GM19043 (cell line): ENCODE results near the gene ZNF225.
A peak's percentile ranks its signal among the peaks of the same experiment; 100 is the strongest.
"Not testable (repeated sequence)": the region's sequence is repeated elsewhere in the genome, so short reads cannot be mapped to it uniquely, and the experiment has no call there.

Experiments
- ATAC-seq: cut with Tn5 transposase; IDR thresholded peaks from one replicate; pipeline ENCODE4 v1.9.1; 2021; ENCODE audit warnings: low read depth; ENCODE audit not compliant: unreplicated experiment

ZNF225 gene

GRCh38 chr19:44151491-44151890, 38.3 kb downstream of the ZNF225 start:
- ATAC-seq, result no peak

GRCh38 chr19:44156475-44156874, 43.3 kb downstream of the ZNF225 start:
- no peak for ATAC-seq

- no peak for ATAC-seq
Observed at GRCh38 chr19:44163789-44164188, 50.6 kb downstream of the ZNF225 start.

- peak; percentile 9 for ATAC-seq
Observed at GRCh38 chr19:44164327-44164672, 51.1 kb downstream of the ZNF225 start.

GRCh38 chr19:44164673-44165512, 51.7 kb downstream of the ZNF225 start, which contains the start of gene ZNF226:
Gene ZNF226, plus strand, starts transcription at chr19:44165100. Its CDS starts 4,981 bp downstream, at chr19:44170081.
- peak; percentile 80 for ATAC-seq

- ATAC-seq, result not testable (repeated sequence)
Observed at GRCh38 chr19:44170660-44171059, 57.5 kb downstream of the ZNF225 start.

GRCh38 chr19:44176590-44176989, 63.4 kb downstream of the ZNF225 start:
- ATAC-seq, result no peak

GRCh38 chr19:44180968-44181367, 67.8 kb downstream of the ZNF225 start:
- ATAC-seq, result no peak

GRCh38 chr19:44182145-44182544, 68.9 kb downstream of the ZNF225 start:
- no peak for ATAC-seq
